AG10803 (cell line): ENCODE results near the gene TSHZ1.

ENCODE experiments used
- DNase-seq: peaks from one replicate; pipeline ENCODE4 v3.0.0; 2010; ENCODE audit warnings: low read depth
- H3K4me3 ChIP-seq: 2 replicates; pipeline ENCODE4 v1.5.1; 2011; ENCODE audit warnings: mild to moderate bottlenecking, low read length, control low read depth
- CTCF ChIP-seq: conservative IDR thresholded peaks from 2 replicates; pipeline ENCODE4 v1.5.1; 2011; ENCODE audit warnings: mild to moderate bottlenecking, low read length, control low read depth, inconsistent platforms

The TSHZ1 gene

DNA sequence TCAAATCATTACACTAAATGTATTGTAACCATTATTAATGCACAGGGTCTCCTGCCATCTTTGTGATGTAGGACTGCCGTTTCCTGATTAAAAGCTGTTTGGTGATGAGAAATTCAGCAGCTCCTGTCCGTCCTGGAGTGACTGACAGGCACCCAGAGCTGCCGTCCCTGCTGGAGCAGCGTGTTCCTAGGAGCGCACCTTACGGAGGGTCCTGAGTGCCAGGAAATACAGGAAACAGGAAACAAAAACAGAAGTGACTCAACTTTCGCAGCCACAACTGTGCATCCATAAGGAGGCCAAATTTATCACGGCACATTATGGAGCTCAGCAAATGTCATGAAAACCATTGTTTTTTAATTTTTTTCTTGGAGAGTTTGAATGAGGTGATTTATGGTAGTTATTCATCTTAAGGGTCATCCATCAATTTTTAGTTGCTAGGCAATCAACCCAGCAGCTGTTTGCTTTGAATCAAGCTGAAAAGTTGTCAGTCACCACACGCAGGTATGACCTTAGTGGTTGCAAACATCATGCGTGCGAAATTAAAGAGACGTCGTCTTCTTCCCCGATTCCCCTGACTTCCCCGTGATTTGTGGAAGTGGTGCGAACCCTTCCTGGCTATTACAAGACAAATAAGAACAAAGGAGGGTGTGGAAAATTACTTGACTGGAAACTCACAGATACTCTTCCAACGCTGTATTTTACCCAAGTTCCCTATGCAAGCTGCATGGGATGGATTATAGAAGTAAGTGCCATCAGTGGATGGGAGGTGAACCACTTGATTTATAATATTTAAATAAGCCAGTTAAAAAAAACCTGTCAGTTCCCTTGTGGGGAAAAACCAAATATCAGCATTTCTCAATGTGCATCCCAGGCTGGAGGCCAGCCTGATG, 19.8 kb downstream of the TSHZ1 start:
- DNase-seq: no peak
- no peak overlapping the region for H3K4me3 ChIP-seq
- TF ChIP-seq CTCF: no peak

DNA sequence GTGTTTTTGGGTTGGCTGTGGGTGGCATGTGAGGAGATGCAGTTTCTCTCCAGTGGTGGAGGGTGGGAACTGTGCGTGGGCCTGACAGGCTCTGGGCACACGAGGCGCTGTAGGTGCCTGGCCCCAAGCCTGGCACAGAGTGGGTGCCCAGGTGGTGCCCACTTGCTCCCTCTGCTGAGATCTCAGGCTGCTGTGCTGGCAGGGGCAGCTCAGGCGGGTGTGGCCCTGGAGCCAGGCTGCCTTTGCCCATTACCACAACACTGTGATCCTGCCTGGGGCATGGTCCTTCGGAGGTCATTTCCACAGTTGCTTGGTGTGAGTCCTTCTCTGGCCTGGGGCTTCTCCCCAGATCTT, 20.4 kb downstream of the TSHZ1 start:
- no peak overlapping the region for H3K4me3 ChIP-seq
- TF ChIP-seq CTCF: no peak
- DNase-seq: no peak

DNA sequence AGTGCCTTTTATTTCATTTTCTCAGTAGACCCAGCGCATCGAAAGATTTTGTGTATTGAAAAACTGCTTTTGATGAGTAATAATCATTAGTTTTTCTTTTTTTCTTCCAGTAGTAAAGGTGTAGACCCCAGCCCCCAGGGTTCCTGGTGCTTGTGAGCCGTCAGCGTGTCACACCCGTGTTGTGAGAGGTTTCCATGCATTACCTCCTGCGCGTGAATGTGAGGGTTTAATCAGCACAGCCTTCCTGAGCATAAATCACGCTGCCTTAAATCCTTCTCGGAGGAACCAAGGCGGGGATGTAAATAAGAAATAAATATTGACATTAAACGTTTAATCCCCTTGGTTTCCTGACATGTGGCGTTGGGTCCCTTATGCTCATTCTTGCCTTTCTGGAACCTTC, 24.3 kb downstream of the TSHZ1 start:
- no peak for DNase-seq
- no peak for TF ChIP-seq CTCF
- H3K4me3 ChIP-seq: no peak overlapping the region

- no peak for TF ChIP-seq CTCF
- no peak overlapping the region for H3K4me3 ChIP-seq
- no peak for DNase-seq
Observed at GRCh38 chr18:75235896-75236295, 25.3 kb downstream of the TSHZ1 start.

DNA sequence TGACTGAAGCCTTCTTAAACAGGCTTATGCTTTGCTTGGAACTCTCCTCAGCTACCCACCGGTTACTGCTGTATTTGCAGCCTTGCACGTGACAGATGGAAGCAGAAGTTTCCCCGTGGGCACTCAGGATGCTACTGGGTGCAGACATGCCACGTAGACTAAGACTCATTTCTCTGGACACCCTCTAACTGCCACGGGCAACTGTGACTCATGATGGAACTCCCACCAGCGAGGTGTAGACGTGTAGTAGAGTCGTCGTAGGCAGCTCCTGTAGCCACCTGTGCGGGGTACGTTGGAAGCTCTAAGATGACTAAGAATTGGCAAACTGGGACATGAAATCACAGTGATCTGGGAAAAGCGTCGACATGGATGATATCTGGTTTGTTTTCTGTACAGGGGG, 27.5 kb downstream of the TSHZ1 start:
- no peak overlapping the region for H3K4me3 ChIP-seq
- TF ChIP-seq CTCF: no peak
- DNase-seq: no peak

DNA sequence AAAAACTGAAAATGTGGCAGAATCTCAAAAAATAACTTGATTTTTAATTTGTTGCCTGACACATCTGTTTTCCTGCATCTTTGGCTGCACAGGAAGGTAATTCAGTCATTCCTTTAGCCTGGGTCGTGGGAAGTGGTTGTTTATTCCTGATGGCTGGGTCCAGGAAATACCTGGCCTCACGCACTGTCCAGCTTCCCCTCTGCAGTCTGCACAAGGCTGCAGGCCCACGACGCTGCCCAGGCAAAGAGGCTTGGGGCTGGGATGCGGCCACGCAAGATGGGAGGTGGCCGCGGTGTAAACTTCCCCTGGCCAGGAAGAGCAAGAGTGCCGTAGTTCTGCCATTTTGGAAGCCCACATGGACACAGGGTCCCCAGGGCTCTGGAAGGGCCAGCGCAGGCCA, 28.2 kb downstream of the TSHZ1 start:
- DNase-seq: no peak
- no peak overlapping the region for H3K4me3 ChIP-seq
- no peak for TF ChIP-seq CTCF

- no peak for DNase-seq
- no peak for TF ChIP-seq CTCF
- no peak overlapping the region for H3K4me3 ChIP-seq
Observed at GRCh38 chr18:75240433-75240832, 29.8 kb downstream of the TSHZ1 start.
